ENCODE results near the gene MTHFD1L. TPM values are rescaled to one million over a fixed set of nuclear protein-coding genes. Genes with fewer than 3 reads are reported as not detected.

MTHFD1L gene
- total and polyA plus RNA-seq, 9 of the 15 experiments (the other 6 are each of a cell fraction or from before 2014, with no cell fraction given) = 20.9 to 128 (median 61.0) TPM

DNA sequence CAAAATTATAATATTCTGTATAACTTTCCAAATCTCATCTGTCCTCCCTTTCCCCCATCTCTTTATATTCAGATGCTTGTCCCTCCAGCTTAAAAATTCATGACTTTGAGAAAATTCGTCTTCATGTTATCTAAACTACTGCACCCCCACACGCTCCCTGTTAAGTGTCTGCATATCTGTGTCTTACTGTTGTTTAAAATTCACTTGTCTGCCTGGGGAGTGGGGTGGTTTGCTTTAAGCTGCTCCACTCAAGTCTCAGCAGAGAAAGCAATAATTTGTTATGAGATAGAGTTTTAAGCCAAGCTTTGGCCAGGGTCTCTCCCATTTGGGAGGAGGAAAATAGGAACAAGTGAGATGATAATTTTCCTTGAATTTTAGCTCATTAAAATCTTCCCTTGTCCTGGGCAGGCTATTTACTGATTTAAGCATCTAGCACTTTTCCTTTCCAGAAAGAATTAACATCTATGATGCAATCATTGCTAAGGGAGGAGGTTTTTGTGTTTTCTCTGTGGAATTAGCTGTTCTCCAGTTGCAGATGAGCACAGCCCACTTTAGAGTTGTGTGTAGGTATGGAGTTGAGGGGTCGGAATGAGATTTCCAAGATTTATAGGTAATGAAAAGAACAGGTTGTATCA is 36.8 kb downstream of the MTHFD1L start (continued):
- TF ChIP-seq, protein P1, sequence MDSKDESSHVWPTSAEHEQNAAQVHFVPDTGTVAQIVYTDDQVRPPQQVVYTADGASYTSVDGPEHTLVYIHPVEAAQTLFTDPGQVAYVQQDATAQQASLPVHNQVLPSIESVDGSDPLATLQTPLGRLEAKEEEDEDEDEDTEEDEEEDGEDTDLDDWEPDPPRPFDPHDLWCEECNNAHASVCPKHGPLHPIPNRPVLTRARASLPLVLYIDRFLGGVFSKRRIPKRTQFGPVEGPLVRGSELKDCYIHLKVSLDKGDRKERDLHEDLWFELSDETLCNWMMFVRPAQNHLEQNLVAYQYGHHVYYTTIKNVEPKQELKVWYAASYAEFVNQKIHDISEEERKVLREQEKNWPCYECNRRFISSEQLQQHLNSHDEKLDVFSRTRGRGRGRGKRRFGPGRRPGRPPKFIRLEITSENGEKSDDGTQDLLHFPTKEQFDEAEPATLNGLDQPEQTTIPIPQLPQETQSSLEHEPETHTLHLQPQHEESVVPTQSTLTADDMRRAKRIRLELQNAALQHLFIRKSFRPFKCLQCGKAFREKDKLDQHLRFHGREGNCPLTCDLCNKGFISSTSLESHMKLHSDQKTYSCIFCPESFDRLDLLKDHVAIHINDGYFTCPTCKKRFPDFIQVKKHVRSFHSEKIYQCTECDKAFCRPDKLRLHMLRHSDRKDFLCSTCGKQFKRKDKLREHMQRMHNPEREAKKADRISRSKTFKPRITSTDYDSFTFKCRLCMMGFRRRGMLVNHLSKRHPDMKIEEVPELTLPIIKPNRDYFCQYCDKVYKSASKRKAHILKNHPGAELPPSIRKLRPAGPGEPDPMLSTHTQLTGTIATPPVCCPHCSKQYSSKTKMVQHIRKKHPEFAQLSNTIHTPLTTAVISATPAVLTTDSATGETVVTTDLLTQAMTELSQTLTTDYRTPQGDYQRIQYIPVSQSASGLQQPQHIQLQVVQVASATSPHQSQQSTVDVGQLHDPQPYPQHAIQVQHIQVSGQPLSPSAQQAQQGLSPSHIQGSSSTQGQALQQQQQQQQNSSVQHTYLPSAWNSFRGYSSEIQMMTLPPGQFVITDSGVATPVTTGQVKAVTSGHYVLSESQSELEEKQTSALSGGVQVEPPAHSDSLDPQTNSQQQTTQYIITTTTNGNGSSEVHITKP (IDR thresholded peaks at IDR 0.05; ENCODE audit: partially characterized antibody) = no peak
- TF ChIP-seq HMG20A (CRISPR knock-in tag; conservative IDR thresholded peaks at IDR 0.05) = no peak
- TF ChIP-seq NCOA6 (IDR thresholded peaks at IDR 0.05) = no peak
- no peak for TF ChIP-seq NR1H2 (CRISPR knock-in tag; IDR thresholded peaks at IDR 0.05)
- TF ChIP-seq, protein P2, sequence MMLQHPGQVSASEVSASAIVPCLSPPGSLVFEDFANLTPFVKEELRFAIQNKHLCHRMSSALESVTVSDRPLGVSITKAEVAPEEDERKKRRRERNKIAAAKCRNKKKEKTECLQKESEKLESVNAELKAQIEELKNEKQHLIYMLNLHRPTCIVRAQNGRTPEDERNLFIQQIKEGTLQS (IDR thresholded peaks at IDR 0.05) = peak; percentile 83
- TF ChIP-seq, protein P2 (CRISPR knock-in tag; conservative IDR thresholded peaks at IDR 0.05) = no peak
- no peak for TF ChIP-seq PRPF4 (IDR thresholded peaks at IDR 0.05; ENCODE audit: insufficient read depth, low read depth, low read length, poor library complexity, severe bottlenecking)
- no peak for TF ChIP-seq NFIX (CRISPR knock-in tag; IDR thresholded peaks at IDR 0.05; ENCODE audit: low read depth)
- 0 out of 2 replicates have a peak, but pooled peaks have one; percentile 20 for TF ChIP-seq CBFA2T3 (IDR thresholded peaks at IDR 0.05)
- TF ChIP-seq ZNF140 (CRISPR knock-in tag; IDR thresholded peaks at IDR 0.05) = 0 out of 2 replicates have a peak, but pooled peaks have one; percentile 10
- TF ChIP-seq ZBTB7A (IDR thresholded peaks at IDR 0.05; ENCODE audit: borderline replicate concordance, control insufficient read depth, low read depth, low read length) = no peak
- TF ChIP-seq POLR2H (tag; IDR thresholded peaks at IDR 0.05; ENCODE audit: low read depth) = no peak
- TF ChIP-seq GATAD2B (IDR thresholded peaks at IDR 0.05; ENCODE audit: borderline replicate concordance) = no peak
- TF ChIP-seq FOXK1 (CRISPR knock-in tag; IDR thresholded peaks at IDR 0.05; ENCODE audit: borderline replicate concordance) = no peak
- TF ChIP-seq HSF4 (CRISPR knock-in tag; IDR thresholded peaks at IDR 0.05; ENCODE audit: borderline replicate concordance) = no peak
- no peak for TF ChIP-seq NR4A1 (CRISPR knock-in tag; IDR thresholded peaks at IDR 0.05)
- TF ChIP-seq NR4A1 (tag; IDR thresholded peaks at IDR 0.05) = no peak
- TF ChIP-seq PYGO2 (tag; IDR thresholded peaks at IDR 0.05) = no peak
- TF ChIP-seq TAL1 (IDR thresholded peaks at IDR 0.05) = peak; percentile 20; the same call in 1 of the 2 replicates
- no peak; the same call in 1 of the 2 replicates for TF ChIP-seq CREB1 (IDR thresholded peaks at IDR 0.05)
- TF ChIP-seq CREB1 (CRISPR knock-in tag; IDR thresholded peaks at IDR 0.05) = no peak
- TF ChIP-seq, protein P3, sequence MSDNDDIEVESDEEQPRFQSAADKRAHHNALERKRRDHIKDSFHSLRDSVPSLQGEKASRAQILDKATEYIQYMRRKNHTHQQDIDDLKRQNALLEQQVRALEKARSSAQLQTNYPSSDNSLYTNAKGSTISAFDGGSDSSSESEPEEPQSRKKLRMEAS (CRISPR knock-in tag; IDR thresholded peaks at IDR 0.05) = no peak
- TF ChIP-seq, protein P4, sequence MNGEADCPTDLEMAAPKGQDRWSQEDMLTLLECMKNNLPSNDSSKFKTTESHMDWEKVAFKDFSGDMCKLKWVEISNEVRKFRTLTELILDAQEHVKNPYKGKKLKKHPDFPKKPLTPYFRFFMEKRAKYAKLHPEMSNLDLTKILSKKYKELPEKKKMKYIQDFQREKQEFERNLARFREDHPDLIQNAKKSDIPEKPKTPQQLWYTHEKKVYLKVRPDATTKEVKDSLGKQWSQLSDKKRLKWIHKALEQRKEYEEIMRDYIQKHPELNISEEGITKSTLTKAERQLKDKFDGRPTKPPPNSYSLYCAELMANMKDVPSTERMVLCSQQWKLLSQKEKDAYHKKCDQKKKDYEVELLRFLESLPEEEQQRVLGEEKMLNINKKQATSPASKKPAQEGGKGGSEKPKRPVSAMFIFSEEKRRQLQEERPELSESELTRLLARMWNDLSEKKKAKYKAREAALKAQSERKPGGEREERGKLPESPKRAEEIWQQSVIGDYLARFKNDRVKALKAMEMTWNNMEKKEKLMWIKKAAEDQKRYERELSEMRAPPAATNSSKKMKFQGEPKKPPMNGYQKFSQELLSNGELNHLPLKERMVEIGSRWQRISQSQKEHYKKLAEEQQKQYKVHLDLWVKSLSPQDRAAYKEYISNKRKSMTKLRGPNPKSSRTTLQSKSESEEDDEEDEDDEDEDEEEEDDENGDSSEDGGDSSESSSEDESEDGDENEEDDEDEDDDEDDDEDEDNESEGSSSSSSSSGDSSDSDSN (IDR thresholded peaks at IDR 0.05; ENCODE audit: borderline replicate concordance in 1 of 2, low read depth in 2 of 2, low read length in 2 of 2) = no peak

Measured in K562 (cell line).